Right atrium auricular region (tissue), 2 donors: ENCODE measurements around the gene MMEL1. TPM values are rescaled to one million over a fixed set of nuclear protein-coding genes. Genes with fewer than 3 reads are reported as not detected.

Experiments used
- DNase-seq: peaks from one replicate; pipeline ENCODE4 v3.0.0-alpha.2; 2019; ENCODE audit warnings: low spot score
- H3K27ac ChIP-seq, 2 donors: fragments of 200-600 bp; sonication (generic); 1 replicate in 1 of 2; 2 replicates in 1 of 2; pipeline ENCODE4 v1.5.1; 2016 to 2019
- H3K27me3 ChIP-seq, 2 donors: fragments of 200-600 bp; sonication (generic); one replicate each; pipeline versions ENCODE4 v1.5.1 to v1.6.0; 2017 to 2019
- H3K36me3 ChIP-seq: fragments of 200-600 bp; sonication (generic); one replicate; pipeline ENCODE4 v1.5.1; 2016
- H3K4me1 ChIP-seq, 2 donors: fragments of 200-600 bp; sonication (generic); one replicate each; pipeline versions ENCODE4 v1.5.1 to v1.6.0; 2017 to 2019
- H3K4me3 ChIP-seq, 2 donors: fragments of 200-600 bp; sonication (generic); 1 replicate in 1 of 2; 2 replicates in 1 of 2; pipeline ENCODE4 v1.5.1; 2017 to 2019; ENCODE audit warnings: mild to moderate bottlenecking in 1 of 2, moderate library complexity in 1 of 2
- H3K9me3 ChIP-seq, 2 donors: fragments of 200-600 bp; sonication (generic); one replicate each; pipeline ENCODE4 v1.5.1; 2019
- total RNA-seq, 2 donors: library from RNA; depleted of rRNA; stranded (reverse); fragments of >200 nt; gene quantifications; one replicate each; pipeline ENCODE4 v1.1.0, GENCODE V29; 2016
- TF ChIP-seq, protein P1 (sequence below), 2 donors: fragments of 200-600 bp; sonication (generic); IDR thresholded peaks; one replicate each; pipeline ENCODE4 v1.5.1; 2019; ENCODE audit warnings: antibody characterized with exemption in 2 of 2

Gene MMEL1
- total RNA-seq, 2 donors from 2014 or later = not detected

DNA sequence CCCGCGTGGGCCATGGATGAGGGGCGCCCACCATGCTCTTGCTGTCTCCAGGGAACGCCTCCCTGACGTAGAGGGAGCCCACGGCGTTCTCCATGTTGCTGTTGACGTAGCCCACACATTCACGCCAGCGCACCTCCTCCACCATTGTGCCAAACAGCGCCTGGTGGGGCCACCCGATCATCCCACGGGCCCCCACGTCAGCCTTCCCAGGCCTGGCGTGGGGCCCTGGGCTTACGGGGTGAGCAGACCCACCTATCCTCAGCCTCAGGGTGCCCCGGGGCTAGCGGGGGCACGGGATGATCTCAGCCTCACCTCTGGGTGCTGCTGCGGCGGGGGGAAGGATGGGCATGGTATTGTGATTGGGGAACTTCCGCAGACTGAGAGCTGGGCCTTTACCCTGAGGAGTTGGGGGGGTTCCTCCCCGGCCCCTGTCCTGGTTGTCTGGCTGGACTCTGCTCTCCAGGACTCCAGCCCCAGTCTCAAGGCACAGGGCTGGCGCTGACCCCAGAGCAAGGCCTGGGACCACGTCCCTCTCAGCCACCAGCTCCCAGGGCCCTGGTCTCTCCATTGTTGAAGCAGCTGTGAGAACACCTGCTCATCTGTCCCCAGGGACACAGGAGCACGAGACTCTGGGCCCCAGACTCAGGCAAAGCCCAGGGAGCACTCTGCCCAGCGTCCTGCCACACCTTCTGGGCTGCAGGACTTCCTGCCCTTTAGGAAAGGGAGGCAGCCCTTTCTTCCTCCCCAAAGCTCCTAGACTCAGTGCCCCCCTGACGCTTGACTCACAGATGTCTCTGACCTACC, 36.1 kb downstream of the MMEL1 start:
- Histone ChIP-seq H3K36me3 (no peaks in the 10 kb centered on the region), H3K27me3 (no peaks in the 10 kb centered on the region), H3K4me1 (peaks cover 0 to 16% of the 10 kb centered on the region in 2 donors), H3K4me3 (no peak overlapping the region), H3K27ac (no peak overlapping the region), H3K9me3 (peaks cover 0 to 22% of the 10 kb centered on the region in 2 donors)
- TF ChIP-seq, protein P1, sequence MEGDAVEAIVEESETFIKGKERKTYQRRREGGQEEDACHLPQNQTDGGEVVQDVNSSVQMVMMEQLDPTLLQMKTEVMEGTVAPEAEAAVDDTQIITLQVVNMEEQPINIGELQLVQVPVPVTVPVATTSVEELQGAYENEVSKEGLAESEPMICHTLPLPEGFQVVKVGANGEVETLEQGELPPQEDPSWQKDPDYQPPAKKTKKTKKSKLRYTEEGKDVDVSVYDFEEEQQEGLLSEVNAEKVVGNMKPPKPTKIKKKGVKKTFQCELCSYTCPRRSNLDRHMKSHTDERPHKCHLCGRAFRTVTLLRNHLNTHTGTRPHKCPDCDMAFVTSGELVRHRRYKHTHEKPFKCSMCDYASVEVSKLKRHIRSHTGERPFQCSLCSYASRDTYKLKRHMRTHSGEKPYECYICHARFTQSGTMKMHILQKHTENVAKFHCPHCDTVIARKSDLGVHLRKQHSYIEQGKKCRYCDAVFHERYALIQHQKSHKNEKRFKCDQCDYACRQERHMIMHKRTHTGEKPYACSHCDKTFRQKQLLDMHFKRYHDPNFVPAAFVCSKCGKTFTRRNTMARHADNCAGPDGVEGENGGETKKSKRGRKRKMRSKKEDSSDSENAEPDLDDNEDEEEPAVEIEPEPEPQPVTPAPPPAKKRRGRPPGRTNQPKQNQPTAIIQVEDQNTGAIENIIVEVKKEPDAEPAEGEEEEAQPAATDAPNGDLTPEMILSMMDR (IDR thresholded peaks at IDR 0.05) = no peak
- no peak for DNase-seq

DNA sequence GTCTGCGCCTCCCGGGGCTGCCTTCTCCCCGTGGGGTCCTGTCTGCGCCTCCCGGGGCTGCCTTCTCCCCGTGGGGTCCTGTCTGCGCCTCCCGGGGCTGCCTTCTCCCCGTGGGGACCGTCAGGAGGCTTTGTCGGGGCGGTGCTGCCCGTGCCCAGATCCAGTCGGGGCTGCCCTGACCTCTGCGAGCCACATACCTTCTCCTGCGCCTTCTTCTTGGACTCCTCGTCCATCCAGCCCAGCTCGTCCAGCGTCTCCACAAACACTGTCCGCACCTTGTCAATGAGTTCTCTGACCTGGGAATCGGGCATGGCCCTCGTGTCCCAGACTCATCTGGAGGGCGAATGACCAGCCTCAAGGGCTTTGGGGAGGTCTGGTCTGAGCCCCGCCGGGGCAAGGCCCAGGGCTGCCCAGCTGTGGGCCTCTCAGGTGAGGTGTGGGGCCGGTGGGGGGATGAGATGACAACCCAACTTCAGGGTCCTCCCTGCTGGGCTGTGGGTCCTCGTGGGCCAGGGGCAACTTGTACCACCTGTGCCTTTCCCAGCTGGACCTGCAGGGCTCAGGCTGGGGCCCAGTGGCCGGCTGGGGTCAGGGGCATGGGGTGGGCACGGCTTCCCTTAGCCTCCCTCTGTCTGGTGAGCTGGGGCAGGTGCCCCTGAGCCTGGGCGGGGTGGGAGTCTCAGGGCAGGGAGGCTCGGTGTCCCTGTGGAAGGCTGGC, 36.8 kb downstream of the MMEL1 start:
- peaks cover 0 to 20% of the 10 kb centered on the region in 2 donors for H3K9me3 ChIP-seq
- DNase-seq = no peak
- no peak overlapping the region for H3K27ac ChIP-seq
- H3K27me3 ChIP-seq = no peaks in the 10 kb centered on the region
- peaks cover 0 to 16% of the 10 kb centered on the region in 2 donors for H3K4me1 ChIP-seq
- H3K4me3 ChIP-seq = no peak overlapping the region
- no peaks in the 10 kb centered on the region for H3K36me3 ChIP-seq
- TF ChIP-seq, protein P1 (IDR thresholded peaks at IDR 0.05) = no peak

DNA sequence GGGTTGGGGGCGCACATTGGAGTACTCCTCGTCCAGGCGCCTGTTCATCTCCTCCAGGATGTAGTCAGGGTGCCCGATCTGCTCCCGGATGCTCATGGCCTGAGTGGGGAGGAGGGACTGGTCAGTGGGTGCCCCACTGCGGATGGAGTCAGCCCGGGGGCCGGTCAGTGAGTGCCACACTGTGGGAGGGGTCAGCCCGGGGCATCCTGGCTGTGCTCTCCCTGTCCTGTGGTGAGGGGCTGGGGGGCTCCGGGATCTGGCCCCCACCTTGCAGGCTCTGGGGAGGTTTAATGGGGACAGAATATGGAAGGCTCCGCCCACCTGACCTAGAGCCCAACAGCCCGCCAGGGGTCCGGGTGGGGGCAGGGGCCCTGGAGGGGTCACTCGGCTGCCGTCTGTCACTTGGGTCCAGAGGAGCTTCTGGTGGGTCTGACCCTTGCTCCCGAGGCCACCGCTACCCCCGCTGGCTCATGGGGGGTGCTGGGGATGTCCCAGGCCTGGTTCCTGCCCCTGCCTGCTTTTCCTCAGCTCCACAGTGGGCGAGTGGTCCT, 37.5 kb downstream of the MMEL1 start:
- H3K36me3 ChIP-seq = no peaks in the 10 kb centered on the region
- peaks cover 0 to 16% of the 10 kb centered on the region in 2 donors for H3K9me3 ChIP-seq
- TF ChIP-seq, protein P1 (IDR thresholded peaks at IDR 0.05) = no peak
- H3K4me1 ChIP-seq = peaks cover 0 to 16% of the 10 kb centered on the region in 2 donors
- DNase-seq = no peak
- H3K27me3 ChIP-seq = no peaks in the 10 kb centered on the region
- H3K4me3 ChIP-seq = no peak overlapping the region
- no peak overlapping the region for H3K27ac ChIP-seq

DNA sequence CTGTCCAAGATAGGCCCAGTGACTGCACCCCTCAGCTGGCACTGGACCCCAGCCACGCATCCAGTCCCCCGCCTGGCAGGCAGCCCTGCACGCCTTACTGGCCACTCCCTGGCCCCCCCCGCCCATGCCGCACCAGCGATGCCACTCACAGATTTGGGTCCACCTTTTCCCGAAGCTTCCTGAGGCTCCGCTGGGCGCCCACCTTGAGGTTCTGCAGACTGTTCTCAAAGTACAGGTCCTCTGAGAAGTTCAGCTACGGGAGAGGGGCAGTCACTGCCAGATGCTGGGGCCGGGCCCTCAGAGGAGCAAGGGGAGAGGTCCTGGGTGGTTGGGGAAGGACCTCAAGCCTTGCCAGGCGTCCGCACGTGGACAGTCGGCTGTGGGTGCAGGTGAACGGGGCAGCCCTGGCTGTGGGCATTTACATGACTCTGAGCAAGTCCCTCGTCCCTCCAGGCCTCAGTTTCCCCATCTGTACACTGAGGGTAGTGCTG, 38.1 kb downstream of the MMEL1 start:
- Histone ChIP-seq H3K36me3 (no peaks in the 10 kb centered on the region), H3K4me3 (no peak overlapping the region), H3K27me3 (no peaks in the 10 kb centered on the region), H3K27ac (no peak overlapping the region), H3K9me3 (peaks cover 0 to 11% of the 10 kb centered on the region in 2 donors), H3K4me1 (peaks cover 0 to 16% of the 10 kb centered on the region in 2 donors)
- TF ChIP-seq, protein P1 (IDR thresholded peaks at IDR 0.05) = no peak
- no peak for DNase-seq

DNA sequence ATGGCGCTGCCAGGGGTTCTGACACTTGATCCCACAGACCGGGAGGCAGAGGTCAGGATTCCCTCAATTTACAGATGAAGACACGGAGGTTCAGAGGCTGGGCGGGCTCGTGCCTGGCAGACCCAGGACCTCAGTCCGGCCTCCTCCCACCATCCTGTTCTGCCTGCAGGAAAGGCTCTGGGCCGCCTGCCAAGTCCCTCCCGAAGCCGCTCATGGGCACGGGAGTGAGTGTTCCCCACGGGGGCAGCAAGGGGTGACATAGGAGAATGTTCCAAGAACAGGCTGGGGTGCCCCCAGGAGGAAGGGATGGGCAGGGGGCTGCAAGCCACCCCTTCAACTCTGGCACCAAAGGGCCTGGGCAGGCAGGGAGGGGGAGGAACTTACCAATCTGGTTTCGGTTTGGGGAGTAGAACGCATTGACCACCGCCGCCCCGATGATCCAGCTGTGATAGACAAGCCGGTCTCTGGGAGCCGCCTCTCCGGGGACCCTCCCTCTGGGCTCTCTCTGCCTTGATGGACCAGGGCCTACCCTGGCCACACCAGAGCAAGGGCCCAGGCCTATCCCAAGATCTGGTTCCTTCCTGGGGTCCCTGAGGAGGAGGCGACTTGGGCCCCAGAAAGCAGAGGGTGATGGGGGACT, 38.7 kb downstream of the MMEL1 start:
- H3K27me3 ChIP-seq = no peaks in the 10 kb centered on the region
- TF ChIP-seq, protein P1 (IDR thresholded peaks at IDR 0.05) = no peak

More for the DNA sequence above, 38.7 kb downstream of the MMEL1 start:
- Histone ChIP-seq H3K36me3 (no peaks in the 10 kb centered on the region), H3K9me3 (peaks cover 0 to 8% of the 10 kb centered on the region in 2 donors), H3K4me1 (peaks cover 0 to 16% of the 10 kb centered on the region in 2 donors), H3K27ac (no peak overlapping the region), H3K4me3 (peak overlapping the region in 1 of 2 donors; percentile 38)
- DNase-seq = no peak
